ENCODE measurements around the gene INCA1. TPM values are rescaled to one million over a fixed set of nuclear protein-coding genes. Genes with fewer than 3 reads are reported as not detected.

Gene INCA1
- total and polyA plus RNA-seq, 2 donors (not counting 3 experiments of a cell fraction or from before 2014, with no cell fraction given): 0.71 to 1.0 TPM

- POLR2A ChIA-PET: no interaction called here
- H3K4me2 ChIP-seq (ENCODE audit: insufficient read depth, low read length): no peak overlapping the region
- no TSS peak for BruUV-seq (replicated peaks)
- H3K9me1 ChIP-seq (replicated peaks; ENCODE audit: control insufficient read depth, extremely low read depth, insufficient read depth, low read length): no peaks in the 10 kb centered on the region
- intact Hi-C loops (cut with micrococcal nuclease) (no loop called here), dilution Hi-C loops (cut with MboI; ENCODE audit: extremely low pct_ligation_motif_present, low sequenced_read_pairs) (no loop called here)
- CTCF ChIA-PET: interaction anchor here (1.0 kb wide), 1 partner anchor 51 kb away, joined by 4 read pairs; no protein-coding TSS in a partner anchor
- peaks cover 3% of the 10 kb centered on the region for H3K79me2 ChIP-seq (ENCODE audit: control insufficient read depth, insufficient read depth, low read length)
- no peak for DNase-seq (ENCODE audit: low read depth, low spot score)
- H3K9me3 ChIP-seq (replicated peaks; ENCODE audit: control insufficient read depth, insufficient read depth, low read length): no peaks in the 10 kb centered on the region
- FAIRE-seq: no peak
- H3K4me3 ChIP-seq (replicated peaks in 1 of 3; ENCODE audit: insufficient read depth in 1 of 3, low read depth in 1 of 3, low read length in 3 of 3): no peak overlapping the region
- H3K27ac ChIP-seq (ENCODE audit: insufficient read depth, low read depth, low read length): no peak overlapping the region
- no peaks in the 10 kb centered on the region for H3K4me1 ChIP-seq (ENCODE audit: control insufficient read depth, extremely low read depth, insufficient read depth, low read length)
- H3K9ac ChIP-seq (replicated peaks; ENCODE audit: extremely low read depth, insufficient read depth, low read length): no peak overlapping the region
- H4K20me1 ChIP-seq (replicated peaks; ENCODE audit: control insufficient read depth, extremely low read depth, insufficient read depth, low read length): no peaks in the 10 kb centered on the region
- peaks cover 2 to 7% of the 10 kb centered on the region in 2 experiments for H3K36me3 ChIP-seq (ENCODE audit: control insufficient read depth in 2 of 2, extremely low read depth in 1 of 2, insufficient read depth in 2 of 2, low read length in 2 of 2)
- no peak overlapping the region for H2AFZ ChIP-seq (ENCODE audit: low read depth, low read length)
- H3K27me3 ChIP-seq (ENCODE audit: control insufficient read depth in 2 of 2, insufficient read depth in 2 of 2, low read length in 2 of 2): no peaks in the 10 kb centered on the region
- TF ChIP-seq MYC (IDR thresholded peaks at IDR 0.05; ENCODE audit: low read depth, low read length): no peak
These were observed 36.9 kb downstream of the INCA1 start for GRCh38 chr17:4960279-4960922.

DNA sequence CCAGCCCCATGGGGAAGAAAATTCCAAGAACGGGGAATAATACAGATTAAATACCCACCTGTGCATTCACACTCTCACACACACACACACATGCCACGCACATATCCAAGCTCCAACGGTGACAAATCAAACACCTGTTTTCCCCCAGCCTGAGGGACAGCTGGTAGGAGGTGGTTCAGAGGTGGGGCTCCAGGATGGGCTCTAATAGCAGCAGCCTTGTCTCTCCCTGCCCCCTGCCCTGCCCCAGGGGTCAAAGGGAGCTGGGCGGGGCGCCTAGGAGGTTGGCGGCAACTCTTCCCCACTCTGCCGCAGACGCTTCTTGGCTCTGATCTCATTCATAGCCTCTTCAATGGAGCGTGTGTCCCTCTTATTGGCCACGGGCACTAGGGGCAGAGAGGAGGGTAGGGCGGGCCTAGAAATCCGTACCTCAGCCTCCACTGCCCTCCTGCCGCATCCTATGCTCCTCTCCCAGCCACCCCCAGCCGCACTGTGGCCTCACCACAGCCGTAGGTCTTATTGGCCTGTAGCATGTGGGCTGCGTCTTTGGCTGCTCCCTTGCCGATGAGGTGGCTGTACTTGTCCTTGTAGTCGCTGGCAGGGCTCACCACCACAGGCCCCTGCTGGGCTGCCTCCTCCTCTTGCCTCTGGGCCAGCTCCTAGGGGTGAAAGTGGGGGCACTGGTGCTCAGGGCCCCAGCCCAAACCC lies 37.9 kb downstream of the INCA1 start:
- ChIA-PET CTCF (interaction anchor here (1.0 kb wide), 1 partner anchor 50 kb away, joined by 4 read pairs; no protein-coding TSS in a partner anchor), POLR2A (no interaction called here)
- no peaks in the 10 kb centered on the region for H3K9me1 ChIP-seq (replicated peaks; ENCODE audit: control insufficient read depth, extremely low read depth, insufficient read depth, low read length)
- intact Hi-C loops (cut with micrococcal nuclease) (no loop called here), dilution Hi-C loops (cut with MboI; ENCODE audit: extremely low pct_ligation_motif_present, low sequenced_read_pairs) (no loop called here)
- H3K27me3 ChIP-seq (ENCODE audit: control insufficient read depth in 2 of 2, insufficient read depth in 2 of 2, low read length in 2 of 2): no peaks in the 10 kb centered on the region
- H3K9ac ChIP-seq (replicated peaks; ENCODE audit: extremely low read depth, insufficient read depth, low read length): no peak overlapping the region
- no peak overlapping the region for H3K4me3 ChIP-seq (replicated peaks in 1 of 3; ENCODE audit: insufficient read depth in 1 of 3, low read depth in 1 of 3, low read length in 3 of 3)
- peaks cover 0 to 7% of the 10 kb centered on the region in 2 experiments for H3K36me3 ChIP-seq (ENCODE audit: control insufficient read depth in 2 of 2, extremely low read depth in 1 of 2, insufficient read depth in 2 of 2, low read length in 2 of 2)
- H4K20me1 ChIP-seq (replicated peaks; ENCODE audit: control insufficient read depth, extremely low read depth, insufficient read depth, low read length): no peaks in the 10 kb centered on the region
- BruUV-seq (replicated peaks): TSS peak; percentile 63
- no peak overlapping the region for H3K4me2 ChIP-seq (ENCODE audit: insufficient read depth, low read length)
- no peak for DNase-seq (ENCODE audit: low read depth, low spot score)
- no peaks in the 10 kb centered on the region for H3K9me3 ChIP-seq (replicated peaks; ENCODE audit: control insufficient read depth, insufficient read depth, low read length)
- no peak for FAIRE-seq
- no peaks in the 10 kb centered on the region for H3K79me2 ChIP-seq (ENCODE audit: control insufficient read depth, insufficient read depth, low read length)
- no peaks in the 10 kb centered on the region for H3K4me1 ChIP-seq (ENCODE audit: control insufficient read depth, extremely low read depth, insufficient read depth, low read length)
- no peak overlapping the region for H2AFZ ChIP-seq (ENCODE audit: low read depth, low read length)
- TF ChIP-seq FOS (IDR thresholded peaks at IDR 0.05; ENCODE audit: borderline replicate concordance, insufficient read depth, low read length) (no peak), CTCF (IDR thresholded peaks at IDR 0.05; ENCODE audit: extremely low read depth in 1 of 2, insufficient read depth in 1 of 2, low read depth in 1 of 2, low read length in 2 of 2) (no peak), MAX (IDR thresholded peaks at IDR 0.05; ENCODE audit: insufficient read depth, insufficient read length) (no peak), MYC (IDR thresholded peaks at IDR 0.05; ENCODE audit: low read depth, low read length) (no peak), POLR2A (IDR thresholded peaks at IDR 0.05; ENCODE audit: low read depth, low read length) (no peak), JUN (IDR thresholded peaks at IDR 0.05; ENCODE audit: borderline replicate concordance, insufficient read depth, insufficient read length, low read depth) (no peak), POLR2AphosphoS5 (IDR thresholded peaks at IDR 0.05; ENCODE audit: insufficient read depth, low read depth, low read length) (no peak), EZH2 (IDR thresholded peaks at IDR 0.05; ENCODE audit: borderline replicate concordance, low read depth, low read length, severe bottlenecking) (no peak), GATA2 (IDR thresholded peaks at IDR 0.05; ENCODE audit: insufficient read depth, insufficient read length, low read depth, low read length) (no peak)
- H3K27ac ChIP-seq (ENCODE audit: insufficient read depth, low read depth, low read length): no peak overlapping the region
